ENCODE results near the gene FAM161B. TPM values are rescaled to one million over a fixed set of nuclear protein-coding genes. Genes with fewer than 3 reads are reported as not detected.

The FAM161B gene
- total and polyA plus RNA-seq, 7 donors = 5.0 to 7.3 (median 6.1) TPM

GRCh38 chr14:73916324-73916723 is 33.6 kb downstream of the FAM161B start:
- intact Hi-C loops (cut with DNase I) = no loop called here

GRCh38 chr14:73913256-73913655 is 36.6 kb downstream of the FAM161B start:
- Histone ChIP-seq H3K27me3 (ENCODE audit: insufficient read depth in 3 of 3, low read length in 2 of 3) (no peaks in the 10 kb centered on the region), H3K9me3 (no peaks in the 10 kb centered on the region), H3K36me3 (ENCODE audit: insufficient read depth in 1 of 2, low read depth in 1 of 2) (peaks cover 19 to 77% of the 10 kb centered on the region in 2 donors), H3K4me1 (peaks cover 10% of the 10 kb centered on the region), H3K4me3 (no peak overlapping the region), H3K27ac (no peak overlapping the region)
- WGBS, 3 donors = 90 to 93% (median 90%) methylated on average over 3 of the region's 3 CpGs
- ATAC-seq (no peak), DNase-seq (no peak)
- TF ChIP-seq, protein P1, sequence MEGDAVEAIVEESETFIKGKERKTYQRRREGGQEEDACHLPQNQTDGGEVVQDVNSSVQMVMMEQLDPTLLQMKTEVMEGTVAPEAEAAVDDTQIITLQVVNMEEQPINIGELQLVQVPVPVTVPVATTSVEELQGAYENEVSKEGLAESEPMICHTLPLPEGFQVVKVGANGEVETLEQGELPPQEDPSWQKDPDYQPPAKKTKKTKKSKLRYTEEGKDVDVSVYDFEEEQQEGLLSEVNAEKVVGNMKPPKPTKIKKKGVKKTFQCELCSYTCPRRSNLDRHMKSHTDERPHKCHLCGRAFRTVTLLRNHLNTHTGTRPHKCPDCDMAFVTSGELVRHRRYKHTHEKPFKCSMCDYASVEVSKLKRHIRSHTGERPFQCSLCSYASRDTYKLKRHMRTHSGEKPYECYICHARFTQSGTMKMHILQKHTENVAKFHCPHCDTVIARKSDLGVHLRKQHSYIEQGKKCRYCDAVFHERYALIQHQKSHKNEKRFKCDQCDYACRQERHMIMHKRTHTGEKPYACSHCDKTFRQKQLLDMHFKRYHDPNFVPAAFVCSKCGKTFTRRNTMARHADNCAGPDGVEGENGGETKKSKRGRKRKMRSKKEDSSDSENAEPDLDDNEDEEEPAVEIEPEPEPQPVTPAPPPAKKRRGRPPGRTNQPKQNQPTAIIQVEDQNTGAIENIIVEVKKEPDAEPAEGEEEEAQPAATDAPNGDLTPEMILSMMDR (IDR thresholded peaks at IDR 0.05) = no peak
- intact Hi-C loops (cut with DNase I) = no loop called here

More at GRCh38 chr14:73916324-73916723, 33.6 kb downstream of the FAM161B start:
- Histone ChIP-seq H3K27ac (peak overlapping the region; percentile 9), H3K9me3 (no peaks in the 10 kb centered on the region), H3K36me3 (ENCODE audit: insufficient read depth in 1 of 2, low read depth in 1 of 2) (peaks cover 4 to 74% of the 10 kb centered on the region in 2 donors), H3K4me1 (peaks cover 10% of the 10 kb centered on the region), H3K4me3 (no peak overlapping the region), H3K27me3 (ENCODE audit: insufficient read depth in 3 of 3, low read length in 2 of 3) (no peaks in the 10 kb centered on the region)
- 57 to 76% (median 57%) methylated on average over 6 of the region's 6 CpGs for WGBS, 3 donors
- peak in 2 of 4 donors; percentile 75 to 82 for ATAC-seq
- no peak for DNase-seq
- TF ChIP-seq, protein P1 (IDR thresholded peaks at IDR 0.05) = no peak

GRCh38 chr14:73909681-73910080 is 40.2 kb downstream of the FAM161B start:
- Histone ChIP-seq H3K27ac (no peak overlapping the region), H3K4me1 (no peaks in the 10 kb centered on the region), H3K36me3 (ENCODE audit: insufficient read depth in 1 of 2, low read depth in 1 of 2) (peaks cover 23 to 92% of the 10 kb centered on the region in 2 donors), H3K4me3 (no peak overlapping the region), H3K27me3 (ENCODE audit: insufficient read depth in 3 of 3, low read length in 2 of 3) (no peaks in the 10 kb centered on the region), H3K9me3 (no peaks in the 10 kb centered on the region)
- DNase-seq = no peak
- TF ChIP-seq, protein P1 (IDR thresholded peaks at IDR 0.05) = no peak
- WGBS, 3 donors = 97 to 100% (median 100%) methylated on average over 1 of the region's 1 CpG
- intact Hi-C loops (cut with DNase I) = no loop called here
- ATAC-seq = no peak

GRCh38 chr14:73903028-73903427 is 46.9 kb downstream of the FAM161B start:
- ATAC-seq = no peak
- peaks cover 12 to 94% of the 10 kb centered on the region in 2 donors for H3K36me3 ChIP-seq (ENCODE audit: insufficient read depth in 1 of 2, low read depth in 1 of 2)
- no peak overlapping the region for H3K27ac ChIP-seq
- H3K4me1 ChIP-seq = peaks cover 8% of the 10 kb centered on the region
- WGBS, 3 donors = 79 to 85% (median 83%) methylated on average over 3 of the region's 3 CpGs
- no peak overlapping the region for H3K4me3 ChIP-seq
- H3K9me3 ChIP-seq = no peaks in the 10 kb centered on the region
- intact Hi-C loops (cut with DNase I) = no loop called here
- no peaks in the 10 kb centered on the region for H3K27me3 ChIP-seq (ENCODE audit: insufficient read depth in 3 of 3, low read length in 2 of 3)
- TF ChIP-seq, protein P1 (IDR thresholded peaks at IDR 0.05) = no peak
- no peak for DNase-seq

DNA sequence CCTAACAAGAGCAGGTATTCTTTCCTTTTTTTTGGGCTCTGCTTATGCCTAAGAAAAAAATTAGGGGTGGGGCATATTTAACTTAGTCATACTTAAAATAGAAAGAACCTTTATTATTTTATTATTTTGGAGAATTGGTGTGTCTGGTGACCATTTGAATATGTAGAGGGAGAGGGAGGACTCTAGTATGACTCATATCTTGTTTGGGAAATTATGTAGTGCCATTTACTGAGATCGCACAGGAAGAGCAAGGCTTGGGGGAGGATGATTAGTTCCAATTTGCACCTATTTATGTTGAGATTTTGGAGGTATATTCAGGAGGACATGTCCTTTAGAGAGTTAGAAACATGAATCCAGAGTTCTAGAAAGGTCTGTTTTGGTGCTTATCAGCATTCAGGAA is 53.4 kb downstream of the FAM161B start:
- TF ChIP-seq, protein P1 (IDR thresholded peaks at IDR 0.05) = no peak
- no peak for ATAC-seq
- Histone ChIP-seq H3K4me1 (peaks cover 8% of the 10 kb centered on the region), H3K4me3 (no peak overlapping the region), H3K27me3 (ENCODE audit: insufficient read depth in 3 of 3, low read length in 2 of 3) (no peaks in the 10 kb centered on the region), H3K36me3 (ENCODE audit: insufficient read depth in 1 of 2, low read depth in 1 of 2) (peaks cover 23 to 89% of the 10 kb centered on the region in 2 donors), H3K9me3 (no peaks in the 10 kb centered on the region), H3K27ac (peak overlapping the region; percentile 47)
- no peak for DNase-seq
- WGBS, 3 donors = 89 to 97% (median 89%) methylated on average over 1 of the region's 1 CpG
- intact Hi-C loops (cut with DNase I) = loop anchor here in 1 of 2 donors (5.0 kb wide), 1 partner anchor 51 kb away; no protein-coding TSS in a partner anchor
